Stimulated activated naive CD8-positive, alpha-beta T cell treated with anti-CD3 and anti-CD28 coated beads, Interleukin-15, Interleukin-2, amounts not matched to agents 100 U/mL and 50 U/mL, for 24 hours (primary cell): ENCODE data around the gene RGS5.

Experiments used
- ATAC-seq: fragments of 150-1000 bp; cut with Tn5 transposase; one replicate; pipeline ENCODE4 v1.10.0; 2021
- DNase-seq: peaks from one replicate; pipeline ENCODE4 v3.0.0; 2021

Gene RGS5

GRCh38 chr1:163144418-163144817, 58.3 kb downstream of the RGS5 start:
- DNase-seq (no peak), ATAC-seq (no peak)

- DNase-seq: no peak
- ATAC-seq: no peak
These were observed 60.6 kb downstream of the RGS5 start for GRCh38 chr1:163142152-163142551.

GRCh38 chr1:163141556-163141955, 61.2 kb downstream of the RGS5 start:
- ATAC-seq (no peak), DNase-seq (no peak)

- ATAC-seq: no peak
- DNase-seq: no peak
These were observed 65.0 kb downstream of the RGS5 start for GRCh38 chr1:163137556-163138265.

GRCh38 chr1:163131981-163132380, 70.7 kb downstream of the RGS5 start:
- ATAC-seq (no peak), DNase-seq (no peak)

GRCh38 chr1:163130225-163130856, 72.4 kb downstream of the RGS5 start:
- DNase-seq (no peak), ATAC-seq (no peak)

- ATAC-seq (no peak), DNase-seq (no peak)
These were observed 74.4 kb downstream of the RGS5 start for GRCh38 chr1:163128282-163128681.

- ATAC-seq (no peak), DNase-seq (no peak)
These were observed 77.9 kb downstream of the RGS5 start for GRCh38 chr1:163124812-163125211.

GRCh38 chr1:163120372-163120771, 82.3 kb downstream of the RGS5 start:
- DNase-seq: no peak
- ATAC-seq: no peak

GRCh38 chr1:163119707-163120106, 83.0 kb downstream of the RGS5 start:
- DNase-seq (no peak), ATAC-seq (no peak)

GRCh38 chr1:163115887-163116286, 86.8 kb downstream of the RGS5 start:
- no peak for ATAC-seq
- no peak for DNase-seq

- ATAC-seq (no peak), DNase-seq (no peak)
These were observed 95.1 kb downstream of the RGS5 start for GRCh38 chr1:163107655-163108054.

- DNase-seq (no peak), ATAC-seq (no peak)
These were observed 96.2 kb downstream of the RGS5 start for GRCh38 chr1:163106364-163106987.

GRCh38 chr1:163104385-163105099, 98.2 kb downstream of the RGS5 start:
- no peak for DNase-seq
- no peak for ATAC-seq

GRCh38 chr1:163102590-163102989, 100.1 kb downstream of the RGS5 start:
- ATAC-seq (no peak), DNase-seq (no peak)

GRCh38 chr1:163095213-163095612, 107.5 kb downstream of the RGS5 start:
- ATAC-seq (no peak), DNase-seq (no peak)

- ATAC-seq (no peak), DNase-seq (no peak)
These were observed 108.1 kb downstream of the RGS5 start for GRCh38 chr1:163094589-163094988.

- ATAC-seq: no peak
- DNase-seq: no peak
These were observed 108.5 kb downstream of the RGS5 start for GRCh38 chr1:163094182-163094581.

GRCh38 chr1:163093579-163093978, 109.1 kb downstream of the RGS5 start:
- ATAC-seq (no peak), DNase-seq (no peak)

GRCh38 chr1:163093169-163093568, 109.5 kb downstream of the RGS5 start:
- DNase-seq (no peak), ATAC-seq (no peak)
